Activated naive CD8-positive, alpha-beta T cell treated with anti-CD3 and anti-CD28 coated beads for 36 hours (primary cell): ENCODE results near the gene ERAP2. TPM values are rescaled to one million over a fixed set of nuclear protein-coding genes. Genes with fewer than 3 reads are reported as not detected.
"Not testable (repeated sequence)": the region's sequence is repeated elsewhere in the genome, so short reads cannot be mapped to it uniquely, and the experiment has no call there.

Experiments used
- DNase-seq: peaks from one replicate; pipeline ENCODE4 v3.0.0; 2021
- H3K27ac Mint-ChIP-seq: one replicate; pipeline ENCODE4 v1.8.0; 2022; ENCODE audit warnings: mild to moderate bottlenecking, moderate library complexity, mixed read lengths
- H3K27me3 Mint-ChIP-seq: one replicate; pipeline ENCODE4 v1.8.0; 2022; ENCODE audit warnings: mild to moderate bottlenecking, mixed read lengths
- H3K36me3 Mint-ChIP-seq: one replicate; pipeline ENCODE4 v1.8.0; 2021; ENCODE audit warnings: mild to moderate bottlenecking, mixed read lengths
- H3K4me1 Mint-ChIP-seq: one replicate; pipeline ENCODE4 v1.8.0; 2021; ENCODE audit warnings: mixed read lengths
- H3K4me3 Mint-ChIP-seq: one replicate; pipeline ENCODE4 v1.8.0; 2022; ENCODE audit warnings: mild to moderate bottlenecking, moderate library complexity, mixed read lengths
- H3K9me3 Mint-ChIP-seq: one replicate; pipeline ENCODE4 v1.8.0; 2022; ENCODE audit warnings: mixed read lengths
- total RNA-seq, 2 experiments: library from RNA; stranded (reverse); gene quantifications; one replicate each; pipeline ENCODE4 v1.2.3, GENCODE V29; 2021

ERAP2 gene
- total RNA-seq, 2 experiments from 2014 or later: 44.8 to 47.1 TPM

GRCh38 chr5:96928931-96929708 lies 52.8 kb downstream of the ERAP2 start:
- peaks cover 65% of the 10 kb centered on the region for H3K4me1 Mint-ChIP-seq
- H3K27me3 Mint-ChIP-seq: no peaks in the 10 kb centered on the region
- peak overlapping the region; percentile 30 for H3K27ac Mint-ChIP-seq

DNA sequence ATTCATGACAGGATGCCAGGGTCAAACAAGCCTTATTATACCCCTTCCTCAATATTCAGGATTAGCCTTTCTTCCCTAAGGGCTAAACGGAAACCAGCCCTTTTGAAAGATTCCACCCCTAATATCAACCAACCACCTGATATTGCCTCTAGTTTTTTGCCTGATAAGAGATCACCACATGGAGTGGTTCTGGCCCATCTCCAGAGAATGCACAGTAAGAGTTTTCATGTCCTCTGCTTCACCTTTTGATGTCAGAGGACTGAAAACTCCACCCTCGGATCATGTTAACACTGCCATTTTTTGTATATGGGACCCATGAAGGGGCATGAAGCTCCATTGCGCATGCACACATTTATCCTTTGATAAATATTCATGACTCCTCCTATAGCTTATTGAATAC lies 53.8 kb downstream of the ERAP2 start:
- no peak overlapping the region for H3K27ac Mint-ChIP-seq
- H3K36me3 Mint-ChIP-seq: peaks cover 12% of the 10 kb centered on the region
- H3K4me3 Mint-ChIP-seq: no peak overlapping the region
- peaks cover 58% of the 10 kb centered on the region for H3K4me1 Mint-ChIP-seq
- H3K27me3 Mint-ChIP-seq: no peaks in the 10 kb centered on the region
- H3K9me3 Mint-ChIP-seq: peaks cover 4% of the 10 kb centered on the region
- DNase-seq: no peak

More at GRCh38 chr5:96928931-96929708, 52.8 kb downstream of the ERAP2 start:
- Mint-ChIP-seq H3K4me3 (no peak overlapping the region), H3K36me3 (peaks cover 14% of the 10 kb centered on the region), H3K9me3 (peaks cover 4% of the 10 kb centered on the region)
- no peak for DNase-seq

- Mint-ChIP-seq H3K4me3 (no peak overlapping the region), H3K9me3 (peaks cover 4% of the 10 kb centered on the region), H3K4me1 (peaks cover 56% of the 10 kb centered on the region), H3K27me3 (no peaks in the 10 kb centered on the region), H3K27ac (no peak overlapping the region), H3K36me3 (peaks cover 12% of the 10 kb centered on the region)
- no peak for DNase-seq
Measured at GRCh38 chr5:96930589-96930988, 54.3 kb downstream of the ERAP2 start.

DNA sequence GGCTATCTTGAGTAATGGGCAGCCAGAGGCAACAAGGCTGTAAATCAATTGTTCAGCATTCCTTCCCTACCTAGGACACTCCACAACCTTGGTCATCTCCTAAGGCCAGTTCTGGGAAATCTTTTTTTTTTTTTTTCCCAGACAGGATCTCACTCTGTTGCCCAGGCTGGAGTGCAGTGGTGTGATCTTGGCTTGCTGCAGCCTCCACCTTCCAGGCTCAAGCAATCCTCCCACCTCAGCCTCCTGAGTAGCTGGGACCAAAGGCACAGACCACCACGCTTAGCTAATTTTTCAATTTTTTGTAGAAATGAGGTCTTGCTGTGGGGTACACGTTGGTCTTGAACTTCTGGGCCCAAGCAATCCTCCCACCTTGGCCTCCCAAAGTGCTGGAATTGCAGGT lies 54.7 kb downstream of the ERAP2 start:
- H3K27me3 Mint-ChIP-seq, H3K4me3 Mint-ChIP-seq, H3K9me3 Mint-ChIP-seq, DNase-seq: not testable (repeated sequence)
- peaks cover 12% of the 10 kb centered on the region for H3K36me3 Mint-ChIP-seq
- H3K4me1 Mint-ChIP-seq: peaks cover 55% of the 10 kb centered on the region
- H3K27ac Mint-ChIP-seq: peak overlapping the region; percentile 6

DNA sequence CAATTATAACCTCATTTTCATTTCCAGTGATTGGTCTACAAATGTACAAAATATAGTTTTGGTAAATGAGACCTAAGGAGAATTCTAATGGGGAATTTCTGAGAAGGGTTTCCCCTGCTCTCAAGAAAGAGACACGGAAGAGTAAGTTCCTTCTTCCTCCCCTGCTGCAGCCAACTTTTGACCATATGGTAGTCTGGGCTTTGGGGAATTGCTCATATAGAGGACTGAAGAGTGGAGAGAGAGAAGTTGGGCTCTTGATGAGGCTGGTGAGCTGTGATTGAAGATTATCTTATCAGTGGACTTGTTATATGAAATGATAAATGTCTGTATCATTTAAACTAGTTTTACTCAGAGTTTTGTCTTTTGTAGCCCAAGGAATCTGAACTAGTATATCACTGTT lies 55.3 kb downstream of the ERAP2 start:
- peaks cover 13% of the 10 kb centered on the region for H3K36me3 Mint-ChIP-seq

GRCh38 chr5:96932026-96932425 lies 55.7 kb downstream of the ERAP2 start:
- H3K4me1 Mint-ChIP-seq: peaks cover 54% of the 10 kb centered on the region
- peaks cover 15% of the 10 kb centered on the region for H3K36me3 Mint-ChIP-seq
- peak overlapping the region; percentile 44 for H3K4me3 Mint-ChIP-seq
- H3K27me3 Mint-ChIP-seq: no peaks in the 10 kb centered on the region
- no peak overlapping the region for H3K27ac Mint-ChIP-seq
- DNase-seq: no peak
- peaks cover 4% of the 10 kb centered on the region for H3K9me3 Mint-ChIP-seq

More for the DNA sequence above, 55.3 kb downstream of the ERAP2 start:
- Mint-ChIP-seq H3K4me1 (peaks cover 51% of the 10 kb centered on the region), H3K9me3 (peaks cover 4% of the 10 kb centered on the region), H3K27me3 (no peaks in the 10 kb centered on the region), H3K27ac (peak overlapping the region; percentile 6), H3K4me3 (peak overlapping the region; percentile 9)
- DNase-seq: no peak

- Mint-ChIP-seq H3K36me3 (peaks cover 19% of the 10 kb centered on the region), H3K4me1 (peaks cover 65% of the 10 kb centered on the region), H3K27me3 (no peaks in the 10 kb centered on the region), H3K9me3 (peaks cover 3% of the 10 kb centered on the region), H3K4me3 (peak overlapping the region; percentile 85), H3K27ac (peak overlapping the region; percentile 95)
- DNase-seq: no peak
Measured at GRCh38 chr5:96933764-96934707, 57.7 kb downstream of the ERAP2 start.

DNA sequence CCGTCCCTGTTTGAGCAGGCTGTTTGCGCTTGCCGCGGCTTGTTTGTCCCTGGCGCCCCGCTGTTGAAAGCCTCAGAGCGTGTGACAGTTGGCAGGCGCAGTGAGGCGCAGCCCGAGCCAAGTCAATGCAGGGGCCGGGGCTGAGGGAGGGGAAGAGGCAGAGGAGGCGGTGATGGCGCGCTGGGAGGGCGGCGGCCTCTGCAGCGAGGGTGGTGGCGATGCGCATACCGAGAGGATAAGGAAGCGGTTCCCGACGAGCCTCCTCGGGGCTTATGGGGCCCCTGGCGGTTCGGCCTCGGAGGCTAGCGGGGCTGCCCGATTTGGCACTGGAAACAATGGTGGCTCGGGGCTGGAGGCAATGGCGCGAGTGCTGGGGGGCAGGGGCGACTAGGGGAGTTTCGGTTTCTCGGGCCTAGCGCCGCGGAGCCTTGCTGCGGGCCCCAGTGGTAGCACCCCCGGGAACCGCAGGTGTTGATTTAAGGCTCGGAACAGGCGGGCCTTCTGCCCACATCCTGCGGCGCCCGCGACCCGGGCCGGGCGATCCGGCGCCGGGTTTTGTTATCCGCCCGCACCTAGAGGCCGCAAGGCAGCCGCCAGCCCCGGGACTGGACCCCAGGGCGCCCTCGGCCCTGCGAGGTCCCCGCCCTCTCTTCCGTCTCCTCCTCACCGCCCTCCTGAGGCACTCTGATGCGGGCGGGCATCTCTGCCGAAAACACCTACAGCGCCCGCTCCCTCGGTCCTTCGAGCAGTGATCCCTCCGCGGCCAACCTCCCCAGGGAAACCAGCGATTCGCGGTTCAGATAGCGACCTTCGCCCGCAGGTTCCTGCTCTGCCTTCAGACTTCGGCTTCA lies 58.6 kb downstream of the ERAP2 start:
- Mint-ChIP-seq H3K36me3 (peaks cover 15% of the 10 kb centered on the region), H3K4me1 (peaks cover 64% of the 10 kb centered on the region), H3K27ac (peak overlapping the region; percentile 99), H3K27me3 (no peaks in the 10 kb centered on the region), H3K4me3 (peak overlapping the region; percentile 85), H3K9me3 (no peaks in the 10 kb centered on the region)
- DNase-seq: peak; percentile 97

DNA sequence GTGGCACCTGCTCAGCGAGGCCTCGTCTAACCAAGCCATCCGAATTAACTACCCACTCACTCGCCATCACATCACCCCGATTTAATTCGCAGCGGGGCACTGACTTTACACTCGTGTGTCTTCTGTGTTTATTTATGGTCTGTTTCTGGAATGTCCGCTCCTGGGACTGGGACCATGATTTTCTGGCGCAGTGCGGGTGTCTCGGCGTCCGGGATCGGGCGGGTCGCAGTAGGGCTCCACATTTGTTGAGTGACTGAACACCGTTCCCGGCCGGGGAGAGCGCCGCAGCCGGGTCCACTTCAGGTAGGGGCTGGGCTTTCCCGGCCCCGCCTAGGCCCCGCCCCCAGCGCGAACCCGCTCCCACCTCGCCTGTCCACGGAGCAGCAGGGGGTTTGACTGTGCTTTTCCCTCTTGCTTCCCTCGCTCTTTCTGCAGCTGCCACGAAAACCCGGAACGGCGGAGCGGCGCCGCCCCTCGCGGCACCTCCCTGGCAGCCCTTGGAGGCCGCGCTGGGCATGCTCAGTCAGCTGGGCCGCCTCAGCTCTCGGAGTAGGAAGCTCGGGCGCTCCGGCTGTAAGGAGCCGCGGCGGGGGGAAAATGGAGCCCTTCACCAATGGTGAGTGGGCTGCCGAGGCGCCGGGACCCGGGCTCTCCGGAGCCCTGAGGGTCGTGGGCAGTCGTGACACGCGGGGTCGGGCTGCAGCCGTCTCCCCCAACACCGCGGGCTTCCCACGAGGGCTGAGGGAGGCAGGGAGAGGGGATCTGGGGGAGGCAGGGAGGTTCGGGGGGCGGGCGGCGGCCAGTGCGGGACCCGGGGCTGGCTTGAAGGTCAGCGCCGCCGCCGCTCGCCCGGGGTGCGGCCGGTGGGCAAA lies 59.5 kb downstream of the ERAP2 start, which contains the start of gene LNPEP:
Gene LNPEP (plus strand): TSS at position 522 of the 872 bp plus-strand sequence. CDS start 76 bp downstream, at position 598.
- H3K27me3 Mint-ChIP-seq: no peaks in the 10 kb centered on the region
- H3K9me3 Mint-ChIP-seq: no peaks in the 10 kb centered on the region
- peaks cover 64% of the 10 kb centered on the region for H3K4me1 Mint-ChIP-seq
- H3K27ac Mint-ChIP-seq: peak within 1 kb of the TSS; percentile 99
- H3K4me3 Mint-ChIP-seq: peak within 1 kb of the TSS; percentile 85
- peak; percentile 98 for DNase-seq
- H3K36me3 Mint-ChIP-seq: peaks cover 12% of the 10 kb centered on the region

GRCh38 chr5:96936431-96937320 lies 60.4 kb downstream of the ERAP2 start:
- Mint-ChIP-seq H3K4me3 (peak overlapping the region; percentile 85), H3K4me1 (peaks cover 65% of the 10 kb centered on the region), H3K9me3 (no peaks in the 10 kb centered on the region), H3K27ac (peak overlapping the region; percentile 99), H3K36me3 (peaks cover 15% of the 10 kb centered on the region), H3K27me3 (no peaks in the 10 kb centered on the region)
- peak; percentile 60 for DNase-seq

- DNase-seq: no peak
- no peaks in the 10 kb centered on the region for H3K9me3 Mint-ChIP-seq
- H3K4me3 Mint-ChIP-seq: no peak overlapping the region
- H3K4me1 Mint-ChIP-seq: peaks cover 69% of the 10 kb centered on the region
- H3K27me3 Mint-ChIP-seq: no peaks in the 10 kb centered on the region
- no peak overlapping the region for H3K27ac Mint-ChIP-seq
- peaks cover 37% of the 10 kb centered on the region for H3K36me3 Mint-ChIP-seq
Measured at GRCh38 chr5:96940586-96940985, 64.3 kb downstream of the ERAP2 start.

DNA sequence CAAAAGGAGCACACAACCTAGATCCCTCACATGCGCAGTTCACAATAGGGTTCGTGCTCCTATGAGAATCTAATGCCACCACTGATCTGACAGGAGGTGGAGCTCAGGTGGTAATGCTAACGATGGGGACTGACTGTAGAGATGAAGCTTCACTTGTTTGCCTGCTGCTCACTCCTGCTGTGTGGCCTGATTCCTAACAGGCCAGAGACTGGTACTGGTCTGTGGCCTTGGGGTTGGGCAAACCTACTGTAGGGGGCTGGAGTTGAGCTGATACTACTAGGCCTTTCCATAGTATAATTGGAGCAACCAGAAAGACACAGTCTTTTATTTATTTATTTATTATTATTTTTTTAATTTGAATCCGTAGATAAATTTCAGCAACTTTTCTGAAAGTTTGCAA lies 64.8 kb downstream of the ERAP2 start:
- Mint-ChIP-seq H3K4me1 (peaks cover 75% of the 10 kb centered on the region), H3K36me3 (peaks cover 39% of the 10 kb centered on the region), H3K27me3 (no peaks in the 10 kb centered on the region), H3K27ac (peak overlapping the region; percentile 81), H3K9me3 (no peaks in the 10 kb centered on the region), H3K4me3 (no peak overlapping the region)
- DNase-seq: no peak

DNA sequence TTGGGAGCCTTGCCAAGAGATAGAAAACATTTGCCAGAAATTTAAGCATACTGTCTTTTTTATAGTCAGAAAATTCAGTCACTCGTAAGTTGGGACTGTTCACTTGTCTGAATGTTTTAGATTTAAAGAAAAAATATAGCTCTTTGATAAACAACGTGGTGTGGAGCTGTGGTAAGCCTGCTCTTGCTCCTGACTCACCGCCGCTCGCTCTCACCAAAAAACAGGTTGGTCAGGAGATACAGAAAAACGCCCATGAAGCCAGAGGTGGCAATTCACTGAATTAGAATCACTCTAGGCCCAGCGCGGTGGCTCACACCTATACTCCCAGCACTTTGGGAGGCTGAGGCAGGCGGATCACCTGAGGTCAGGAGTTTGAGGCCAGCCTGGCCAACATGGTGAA lies 65.8 kb downstream of the ERAP2 start:
- Mint-ChIP-seq H3K9me3 (no peaks in the 10 kb centered on the region), H3K27ac (peak overlapping the region; percentile 81), H3K4me1 (peaks cover 77% of the 10 kb centered on the region), H3K27me3 (no peaks in the 10 kb centered on the region), H3K4me3 (peak overlapping the region; percentile 55), H3K36me3 (peaks cover 35% of the 10 kb centered on the region)
- peak; percentile 34 for DNase-seq
